CD4-positive, alpha-beta T cell treated with Interleukin-10 for 1 hour (primary cell): ENCODE measurements around the gene PLA2G4B.

Source experiments
- DNase-seq: peaks from one replicate; pipeline ENCODE4 v3.0.0-alpha.2; 2020

The PLA2G4B gene

GRCh38 chr15:41872166-41872747 lies 33.6 kb downstream of the PLA2G4B start:
- DNase-seq: no peak

GRCh38 chr15:41873711-41874110 lies 35.1 kb downstream of the PLA2G4B start:
- DNase-seq: no peak

- DNase-seq: no peak
Measured at GRCh38 chr15:41874736-41875135, 36.1 kb downstream of the PLA2G4B start.

- no peak for DNase-seq
Measured at GRCh38 chr15:41876007-41876406, 37.4 kb downstream of the PLA2G4B start.

- no peak for DNase-seq
Measured at GRCh38 chr15:41876689-41877088, 38.0 kb downstream of the PLA2G4B start.

GRCh38 chr15:41877631-41878354 lies 39.1 kb downstream of the PLA2G4B start:
- no peak for DNase-seq

GRCh38 chr15:41878355-41878699 lies 39.7 kb downstream of the PLA2G4B start:
- DNase-seq: no peak

GRCh38 chr15:41879321-41879845 lies 40.7 kb downstream of the PLA2G4B start:
- DNase-seq: no peak

GRCh38 chr15:41880156-41880877 lies 41.7 kb downstream of the PLA2G4B start:
- DNase-seq: no peak

- DNase-seq: no peak
Measured at GRCh38 chr15:41881086-41881485, 42.4 kb downstream of the PLA2G4B start.

GRCh38 chr15:41881550-41881919 lies 42.9 kb downstream of the PLA2G4B start:
- DNase-seq: no peak

- no peak for DNase-seq
Measured at GRCh38 chr15:41881920-41882688, 43.5 kb downstream of the PLA2G4B start.

- DNase-seq: no peak
Measured at GRCh38 chr15:41882689-41883483, 44.2 kb downstream of the PLA2G4B start.

- no peak for DNase-seq
Measured at GRCh38 chr15:41883484-41883825, 44.8 kb downstream of the PLA2G4B start.

- DNase-seq: no peak
Measured at GRCh38 chr15:41884458-41884857, 45.8 kb downstream of the PLA2G4B start.

- DNase-seq: no peak
Measured at GRCh38 chr15:41885321-41885720, 46.7 kb downstream of the PLA2G4B start.

- DNase-seq: no peak
Measured at GRCh38 chr15:41885841-41886240, 47.2 kb downstream of the PLA2G4B start.

GRCh38 chr15:41886741-41887140 lies 48.1 kb downstream of the PLA2G4B start:
- no peak for DNase-seq

GRCh38 chr15:41887161-41887560 lies 48.5 kb downstream of the PLA2G4B start:
- DNase-seq: no peak

- no peak for DNase-seq
Measured at GRCh38 chr15:41887893-41888292, 49.2 kb downstream of the PLA2G4B start.

- DNase-seq: peak; percentile 20
Measured at GRCh38 chr15:41888662-41889253, 50.1 kb downstream of the PLA2G4B start.

GRCh38 chr15:41890050-41890690 lies 51.5 kb downstream of the PLA2G4B start:
- DNase-seq: no peak
